Measurements from ENCODE around the gene RFX8.
"Not testable (repeated sequence)": the region's sequence is repeated elsewhere in the genome, so short reads cannot be mapped to it uniquely, and the experiment has no call there.

Gene RFX8

DNA sequence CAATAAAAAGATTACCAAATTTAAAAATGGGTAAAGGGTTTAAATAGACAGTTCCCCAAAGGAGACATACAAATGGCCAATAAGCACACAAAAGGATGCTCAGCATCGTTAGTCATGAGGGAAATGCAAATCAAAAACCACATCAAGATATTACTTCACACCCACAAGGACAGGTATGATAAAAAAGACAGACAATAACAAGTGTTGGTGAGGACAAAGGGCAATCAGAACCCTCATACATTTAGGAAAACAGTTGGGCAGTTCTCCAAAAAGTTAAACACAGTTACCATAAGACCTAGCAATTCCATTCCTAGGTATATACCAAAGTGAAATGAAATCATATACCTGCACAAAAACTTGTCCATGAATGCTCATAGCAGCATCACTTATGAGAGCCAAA is 102.1 kb downstream of the RFX8 start:
- DNase-seq = no peak

DNA sequence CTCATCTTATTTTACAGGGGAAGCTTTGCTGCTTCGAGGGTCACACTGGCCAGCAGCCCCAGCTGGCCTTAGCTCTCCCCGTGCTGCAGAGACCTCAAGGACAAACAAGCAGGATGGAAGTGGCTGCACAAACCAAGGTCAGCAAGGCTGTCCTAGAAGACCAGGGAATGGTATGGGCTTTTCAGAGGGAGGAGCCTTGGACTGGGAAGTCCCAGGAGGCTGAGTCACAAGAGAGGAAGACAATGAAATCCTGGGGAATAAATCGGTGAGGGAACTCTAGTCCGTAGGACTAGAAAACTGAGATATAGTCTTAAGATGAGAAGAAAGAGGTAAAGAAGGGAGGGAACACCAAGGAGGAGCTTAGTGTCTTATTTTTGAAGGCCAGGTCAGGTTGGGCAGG is 103.3 kb downstream of the RFX8 start:
- no peak for DNase-seq

- DNase-seq = no peak
Observed at GRCh38 chr2:101369100-101369499, 105.8 kb downstream of the RFX8 start.

- DNase-seq = no peak
Observed at GRCh38 chr2:101368376-101368775, 106.5 kb downstream of the RFX8 start.

DNA sequence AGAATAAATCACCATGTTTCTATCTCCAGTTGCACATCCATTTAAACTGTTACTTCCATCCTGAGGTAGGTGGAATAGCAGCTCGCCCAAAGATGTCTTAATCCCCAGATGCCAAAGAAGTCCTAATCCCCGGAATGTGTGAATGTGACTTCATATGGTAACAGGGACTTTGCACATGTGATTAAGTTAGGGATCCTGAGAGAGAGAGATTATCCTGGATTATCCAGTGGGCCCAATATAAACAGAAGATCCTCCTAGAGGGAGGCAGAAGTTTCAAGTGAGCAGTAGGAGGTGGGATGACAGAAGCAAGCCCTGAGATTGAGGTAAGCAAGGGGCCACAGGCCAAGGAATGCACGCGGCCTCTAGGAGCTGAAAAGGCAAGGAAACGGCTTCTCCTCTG is 107.4 kb downstream of the RFX8 start:
- no peak for DNase-seq

GRCh38 chr2:101364878-101365277 is 110.0 kb downstream of the RFX8 start:
- DNase-seq = peak in 1 of 2 donors; percentile 24

DNA sequence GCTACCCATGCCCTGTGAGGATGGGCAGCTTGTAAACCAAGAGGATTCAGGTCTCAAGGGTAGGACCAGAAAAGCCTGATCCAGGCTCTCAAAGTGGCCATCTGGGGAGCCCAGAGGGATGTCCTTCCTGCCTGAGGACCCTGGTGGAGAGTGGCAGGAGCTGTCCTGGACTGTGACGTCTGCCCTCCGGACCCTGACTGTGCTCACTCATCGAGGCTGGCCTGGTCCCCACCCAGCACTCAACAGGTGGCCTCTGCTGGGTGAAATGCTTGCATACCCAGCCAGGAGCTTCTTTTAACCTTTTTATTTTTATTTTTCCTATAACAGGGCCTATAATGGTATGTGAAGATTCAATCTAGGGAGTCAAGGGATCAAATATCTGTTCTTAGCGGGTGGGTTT is 112.1 kb downstream of the RFX8 start:
- no peak for DNase-seq

DNA sequence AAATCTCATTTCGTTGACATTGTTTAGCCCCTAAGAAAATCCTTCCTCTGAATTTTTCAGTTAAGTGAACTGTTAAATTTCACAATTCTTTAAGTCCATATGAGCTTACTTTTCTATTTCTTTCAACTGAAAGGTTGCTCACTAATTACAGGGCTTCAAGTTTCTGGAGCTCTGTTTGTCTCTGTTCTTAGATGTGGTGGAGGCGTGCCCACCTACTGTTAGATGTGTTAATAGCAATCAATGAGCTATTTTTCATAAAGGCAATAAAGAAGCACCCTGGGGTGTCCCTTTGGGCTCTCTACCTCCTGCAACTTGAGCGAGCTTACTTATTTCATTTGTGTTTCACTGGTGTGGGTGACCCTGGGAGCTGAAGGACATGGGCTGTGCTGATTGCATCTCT is 112.6 kb downstream of the RFX8 start:
- no peak for DNase-seq

DNA sequence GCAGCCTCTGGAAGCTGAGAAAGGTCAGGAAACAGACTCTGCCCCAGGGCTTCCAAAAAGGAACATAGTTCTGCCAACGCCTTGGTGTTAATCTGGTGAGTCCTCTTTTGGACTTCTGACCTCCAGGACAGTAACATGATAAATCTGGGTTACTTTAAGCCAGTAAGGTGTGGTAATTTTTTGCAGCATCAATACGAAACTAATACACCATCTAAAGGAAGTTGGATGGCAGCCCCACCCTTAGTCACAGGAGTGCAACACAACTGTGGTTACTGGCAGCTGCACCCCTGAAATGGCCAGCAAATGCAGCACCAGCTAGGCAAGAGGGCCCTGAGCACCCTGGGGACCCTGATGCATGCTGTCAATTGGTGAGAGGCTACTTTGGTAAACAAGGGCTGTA is 113.4 kb downstream of the RFX8 start:
- no peak for DNase-seq

- DNase-seq = no peak
Observed at GRCh38 chr2:101361121-101361520, 113.8 kb downstream of the RFX8 start.

DNA sequence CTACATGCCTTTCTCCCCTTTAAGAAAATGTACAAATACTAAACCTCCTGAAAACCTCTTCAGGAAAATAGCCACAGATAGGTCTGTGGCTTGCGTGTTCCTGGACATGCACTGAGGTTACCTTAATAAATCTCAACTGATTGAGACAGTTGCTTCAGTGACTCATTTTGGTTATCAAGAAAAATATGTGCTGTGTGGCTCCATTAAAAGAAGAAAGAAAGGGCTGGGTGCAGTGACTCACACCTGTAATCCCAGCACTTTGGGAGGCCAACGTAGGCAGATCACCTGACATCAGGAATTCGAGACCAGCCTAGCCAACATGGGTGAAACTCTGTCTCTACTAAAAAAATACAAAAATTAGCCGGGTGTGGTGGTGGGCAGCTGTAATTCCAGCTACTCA is 114.7 kb downstream of the RFX8 start:
- DNase-seq = no peak

- no peak for DNase-seq
Observed at GRCh38 chr2:101359410-101359954, 115.4 kb downstream of the RFX8 start.

- no peak for DNase-seq
Observed at GRCh38 chr2:101357376-101357775, 117.5 kb downstream of the RFX8 start.

DNA sequence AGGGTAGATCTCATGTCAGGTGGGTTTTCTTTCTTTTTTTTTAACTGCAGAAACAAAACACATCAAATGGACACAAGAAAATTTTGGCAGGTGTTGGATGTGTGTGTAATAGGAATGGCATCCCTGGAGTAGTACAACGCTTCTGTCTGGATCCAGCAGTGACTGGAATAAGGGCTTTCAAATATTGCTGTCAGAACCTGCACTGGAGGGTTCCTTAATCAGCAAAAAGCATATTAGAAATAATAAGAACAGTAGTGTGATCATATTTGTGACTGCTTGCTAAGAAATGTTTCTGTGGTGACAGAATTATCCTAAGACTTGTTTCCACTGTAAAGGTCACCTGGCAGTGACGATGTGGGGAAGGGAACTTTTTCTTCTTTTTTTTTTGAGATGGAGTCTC is 118.4 kb downstream of the RFX8 start:
- DNase-seq = no peak

GRCh38 chr2:101356055-101356454 is 118.9 kb downstream of the RFX8 start:
- no peak for DNase-seq

DNA sequence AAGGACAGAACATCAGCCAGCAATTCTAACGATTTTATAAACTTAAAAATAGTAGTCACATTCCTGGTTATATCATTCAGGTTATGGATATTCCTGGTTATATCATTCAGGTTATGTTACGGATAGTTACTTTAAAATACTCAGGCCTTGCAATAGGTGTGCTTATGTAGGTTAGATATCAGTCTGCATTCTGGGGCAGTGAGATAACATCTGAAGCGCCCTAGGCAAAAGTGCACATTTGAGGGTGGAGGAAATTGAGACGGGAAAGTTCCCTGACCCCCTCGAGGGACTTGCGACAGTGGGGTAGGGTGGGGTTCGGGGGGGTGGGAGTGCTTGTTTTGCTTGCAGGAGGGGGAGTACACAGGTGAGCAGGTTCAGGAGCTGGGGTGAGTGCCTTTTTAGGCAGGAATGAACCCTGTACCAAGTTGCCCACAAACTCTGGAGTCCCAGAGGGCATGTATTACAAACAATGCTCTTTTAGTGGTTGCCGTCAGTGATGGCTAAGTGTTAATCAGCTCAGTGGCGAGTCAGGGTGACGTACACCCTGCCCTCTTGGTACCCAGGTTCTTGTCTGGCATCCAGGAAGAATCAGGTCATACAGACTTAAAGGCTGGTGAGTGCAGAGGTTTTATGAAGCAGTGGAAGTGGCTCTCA is 119.4 kb downstream of the RFX8 start:
- no peak for DNase-seq

DNA sequence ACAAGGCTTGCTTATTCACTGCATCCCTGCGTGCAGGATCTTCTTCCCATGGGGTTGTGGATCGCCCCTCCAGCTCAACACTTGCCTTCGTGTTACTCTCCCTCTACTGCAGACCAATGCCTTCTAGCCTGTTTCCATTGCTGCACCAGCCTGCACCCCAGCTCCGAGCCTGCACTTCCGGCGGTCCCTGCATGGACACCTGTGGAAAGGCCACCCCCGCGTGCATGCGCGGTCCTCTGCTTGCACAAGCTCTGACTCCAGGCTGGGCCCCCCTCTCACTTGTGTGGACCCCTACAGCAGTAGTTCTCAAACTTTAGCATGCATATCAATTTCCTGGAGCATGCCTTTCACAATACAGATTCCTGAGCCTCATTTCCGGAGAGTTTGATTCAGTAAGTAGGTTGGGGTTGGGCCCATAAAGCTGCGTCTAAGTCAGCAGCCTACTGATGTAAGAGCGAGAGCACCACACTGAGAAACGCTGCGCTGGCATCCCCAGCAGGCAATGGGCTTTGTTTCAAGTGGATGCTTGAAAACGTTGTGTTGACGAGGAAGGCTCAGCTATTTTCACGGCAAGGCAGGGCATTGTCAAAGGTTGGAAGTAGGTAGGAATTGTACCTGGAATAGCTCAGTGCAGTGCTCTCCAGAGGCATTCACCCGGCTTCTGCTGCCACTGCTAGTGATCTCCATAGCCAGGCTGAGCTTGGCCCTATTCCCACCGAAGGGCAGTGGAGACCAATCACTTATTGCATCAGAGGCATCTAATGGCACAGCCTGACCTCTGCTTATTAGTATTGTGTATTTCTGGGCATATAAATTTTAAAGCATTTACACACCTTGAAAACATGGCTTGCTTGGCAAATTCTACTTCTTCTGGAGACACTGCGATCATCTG is 120.2 kb downstream of the RFX8 start:
- no peak for DNase-seq

- DNase-seq = not testable (repeated sequence)
Observed at GRCh38 chr2:101352631-101353030, 122.3 kb downstream of the RFX8 start.

- no peak for DNase-seq
Observed at GRCh38 chr2:101351207-101351606, 123.7 kb downstream of the RFX8 start.

DNA sequence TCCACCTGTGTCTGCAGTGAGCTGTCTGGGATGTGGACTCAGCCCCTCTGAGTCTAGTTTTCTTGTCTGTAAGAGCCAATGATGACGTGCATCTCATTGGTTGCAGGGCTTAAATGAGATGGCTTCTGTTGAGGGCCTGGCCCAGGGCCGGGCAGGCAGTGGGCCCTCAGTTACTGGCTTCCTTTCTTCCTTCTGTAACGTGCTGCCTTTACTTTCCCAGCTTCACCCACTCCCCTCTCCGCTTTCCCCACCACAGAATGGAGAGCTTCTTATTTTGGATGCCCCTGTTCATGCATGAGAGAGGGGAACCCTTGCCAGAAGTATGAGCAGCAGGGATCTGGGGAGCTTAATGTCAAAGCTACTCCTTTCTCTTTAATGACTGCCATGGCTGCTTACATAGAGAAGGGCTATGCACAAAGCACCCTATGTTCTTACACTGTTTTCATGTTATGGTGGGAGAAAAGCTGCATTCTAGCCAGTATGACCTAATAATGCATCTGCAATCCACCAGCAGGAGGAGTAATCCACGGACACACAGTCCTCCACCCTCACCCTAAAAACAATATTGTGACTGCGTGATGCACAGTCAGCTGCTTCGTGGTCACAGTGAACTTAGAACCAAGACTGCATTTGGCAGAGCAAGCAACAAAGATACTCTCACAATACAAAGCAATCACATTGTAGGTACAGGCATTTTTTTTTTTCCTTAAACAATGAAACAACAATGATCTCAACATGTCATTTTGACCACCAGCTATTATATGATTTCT is 124.8 kb downstream of the RFX8 start:
- peak; percentile 21 to 63 for DNase-seq

DNA sequence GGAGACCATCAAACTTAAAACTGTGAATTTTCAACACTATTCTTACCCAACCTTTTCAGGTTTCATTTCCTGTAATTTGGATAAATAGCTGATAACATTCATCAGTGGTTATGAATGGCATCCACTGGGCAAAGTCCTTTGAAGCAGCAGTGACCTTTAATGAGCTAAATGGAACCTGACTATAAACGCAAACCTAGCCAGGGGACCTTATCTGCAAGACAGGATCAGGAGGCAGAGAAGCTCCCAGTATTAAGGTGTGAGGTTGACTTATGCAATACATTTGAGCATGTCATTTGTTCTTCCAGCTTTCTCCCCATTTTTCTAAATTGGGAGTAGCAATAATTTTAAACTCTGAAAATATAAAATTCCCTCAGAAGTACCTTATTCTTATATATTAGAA is 126.0 kb downstream of the RFX8 start:
- no peak for DNase-seq
